PFSK-1 (cell line): ENCODE data around the gene SMC3.

Source experiments
- FOXP2 ChIP-seq: optimal IDR thresholded peaks from 2 replicates; pipeline ENCODE3; 2011; ENCODE audit warnings: borderline replicate concordance, control low read depth, inconsistent platforms; ENCODE audit not compliant: insufficient read depth; ENCODE audit errors: extremely low read length, extremely low read depth
- POLR2AphosphoS5 ChIP-seq: IDR thresholded peaks from 2 replicates; pipeline ENCODE4 v1.6.1; 2012; ENCODE audit warnings: low read depth, mild to moderate bottlenecking, control low read depth, low read length, moderate library complexity
- REST ChIP-seq, 2 experiments: IDR thresholded peaks; 2 replicates each; pipeline versions ENCODE4 v1.6.1 to v1.8.0; 2011 to 2012; ENCODE audit warnings: low read depth in 2 of 2, low read length in 2 of 2, control low read depth in 1 of 2, inconsistent platforms in 1 of 2, mild to moderate bottlenecking in 1 of 2, moderate library complexity in 1 of 2; ENCODE audit not compliant: insufficient read depth in 1 of 2
- SIN3A ChIP-seq: IDR thresholded peaks from 2 replicates; pipeline ENCODE4 v1.6.1; 2012; ENCODE audit warnings: mild to moderate bottlenecking, low read length, moderate library complexity, borderline replicate concordance; ENCODE audit not compliant: insufficient read depth
- TAF1 ChIP-seq: IDR thresholded peaks from 2 replicates; pipeline ENCODE4 v1.6.1; 2012; ENCODE audit warnings: low read length, control low read depth, borderline replicate concordance; ENCODE audit not compliant: insufficient read depth

The SMC3 gene

GRCh38 chr10:110636932-110637557 is 69.5 kb downstream of the SMC3 start:
- TF ChIP-seq POLR2AphosphoS5 (no peak), FOXP2 (no peak), SIN3A (no peak), TAF1 (no peak), REST (IDR thresholded peaks at IDR 0.05; ENCODE audit: insufficient read depth in 1 of 2, low read depth in 2 of 2, low read length in 2 of 2) (no peak)

GRCh38 chr10:110637558-110638053 is 70.1 kb downstream of the SMC3 start:
- TF ChIP-seq FOXP2 (no peak), SIN3A (no peak), TAF1 (no peak), REST (IDR thresholded peaks at IDR 0.05; ENCODE audit: insufficient read depth in 1 of 2, low read depth in 2 of 2, low read length in 2 of 2) (no peak), POLR2AphosphoS5 (no peak)

GRCh38 chr10:110638319-110638718 is 70.8 kb downstream of the SMC3 start:
- TF ChIP-seq POLR2AphosphoS5 (no peak), FOXP2 (no peak)

DNA sequence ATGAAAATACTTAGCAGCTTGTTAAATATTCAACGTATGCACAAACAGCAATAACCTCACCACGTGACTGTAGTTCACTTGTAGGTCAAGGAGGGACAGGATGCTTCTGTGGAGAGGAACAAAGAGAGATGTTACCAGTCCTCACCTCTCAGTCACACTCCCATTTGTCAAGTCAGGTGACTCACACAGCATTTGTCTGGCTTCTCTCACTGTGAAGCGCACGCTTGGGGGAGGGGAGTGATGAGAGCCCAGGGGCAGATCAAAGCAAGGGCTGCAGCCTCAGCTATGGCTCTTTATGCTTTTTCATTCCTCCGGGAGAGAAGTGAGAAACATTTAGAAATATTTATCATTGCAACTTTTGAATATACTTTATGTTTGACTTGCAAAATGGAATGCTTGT is 73.8 kb downstream of the SMC3 start:
- TF ChIP-seq REST (IDR thresholded peaks at IDR 0.05; ENCODE audit: insufficient read depth in 1 of 2, low read depth in 2 of 2, low read length in 2 of 2) (0 out of 4 replicates have a peak, but pooled peaks of 1 of the 2 experiments have one; percentile 10), TAF1 (no peak)

DNA sequence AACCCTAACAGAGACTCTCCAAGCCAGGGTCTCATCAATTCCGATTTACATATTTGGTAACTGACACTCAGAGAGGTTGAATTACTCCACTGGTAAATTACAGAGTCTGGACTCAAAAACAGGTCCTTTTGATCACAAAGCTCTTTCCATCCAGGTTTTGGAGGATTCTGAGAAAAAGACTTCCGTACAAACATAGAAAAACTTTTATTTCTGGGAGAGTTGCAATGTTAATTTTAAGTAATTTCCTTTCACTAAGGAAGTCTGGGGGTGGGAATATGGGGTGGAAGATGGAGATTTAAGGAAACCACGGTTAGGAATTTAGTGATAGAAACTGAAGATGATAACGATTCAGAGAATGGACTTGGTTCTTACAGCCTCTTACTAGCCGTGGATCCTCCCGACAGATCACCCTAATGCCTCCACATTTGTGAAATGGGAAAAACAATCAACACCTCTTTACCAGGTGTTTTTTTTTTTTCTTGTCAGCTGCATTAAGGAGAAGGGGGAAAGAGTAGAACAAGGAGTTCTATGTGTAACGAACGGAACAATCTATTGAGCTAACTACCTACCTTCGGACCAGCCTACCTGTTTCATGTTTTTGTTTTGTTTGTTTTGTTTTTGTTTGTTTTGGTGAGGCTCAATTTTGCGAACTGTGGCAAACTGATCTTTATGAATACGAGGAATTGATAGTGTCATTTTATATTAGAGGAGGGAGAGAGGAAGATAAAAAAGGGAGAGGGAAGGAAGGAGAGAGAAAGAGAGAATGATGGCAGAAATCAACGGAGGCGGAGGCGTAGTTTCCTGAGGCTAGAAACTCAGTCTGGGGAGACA is 74.9 kb downstream of the SMC3 start:
- TF ChIP-seq FOXP2 = no peak
- no peak for TF ChIP-seq TAF1

- TF ChIP-seq TAF1 (no peak), FOXP2 (no peak), SIN3A (no peak), POLR2AphosphoS5 (no peak), REST (IDR thresholded peaks at IDR 0.05; ENCODE audit: insufficient read depth in 1 of 2, low read depth in 2 of 2, low read length in 2 of 2) (no peak)
Measured at GRCh38 chr10:110643035-110643652, 75.6 kb downstream of the SMC3 start.
